Right lobe of liver (tissue), 4 donors: ENCODE data around the gene FNDC3B.

Source experiments
- CTCF ChIP-seq, 4 donors: fragments of 200-600 bp in 3 of 4; fragments of 450-650 bp in 1 of 4; IDR thresholded peaks; one replicate each; pipeline versions ENCODE4 v1.5.1 to v1.8.0; 2016 to 2022; ENCODE audit warnings: antibody characterized with exemption in 4 of 4, mild to moderate bottlenecking in 2 of 4
- POLR2A ChIP-seq: fragments of 450-650 bp; IDR thresholded peaks from one replicate; pipeline ENCODE4 v1.6.1; 2017; ENCODE audit warnings: antibody characterized with exemption, mild to moderate bottlenecking
- donor health status: DM: no; HTN: no; CAD: no.
- donor health status: DM: no; HTN: no; CAD: no.
- donor health status: DM: no; HTN: yes; CAD: no.

- TF ChIP-seq POLR2A (no peak), CTCF (IDR thresholded peaks at IDR 0.05) (no peak)
Measured at GRCh38 chr3:172180473-172180872, 141.1 kb downstream of the FNDC3B start.
